AG04449 (cell line): ENCODE data around the gene CBFB.

Experiments
- CTCF ChIA-PET: fragments of 350-600 bp; formaldehyde crosslinking; extraction: SDS; loops from one replicate; lab custom pipeline; 2021; ENCODE audit warnings: antibody characterized with exemption; lab: Yijun Ruan, JAX
- POLR2A ChIA-PET: fragments of 400-600, 350-600 bp; formaldehyde crosslinking; extraction: SDS; loops from one replicate; lab custom pipeline; 2020; ENCODE audit warnings: antibody characterized with exemption, inconsistent platforms; lab: Yijun Ruan, JAX
- DNase-seq: peaks from one replicate; pipeline ENCODE4 v3.0.0-alpha.2; 2010; ENCODE audit warnings: low read depth, low spot score
- H3K4me3 ChIP-seq: 2 replicates; pipeline ENCODE4 v1.5.1; 2011; ENCODE audit warnings: low read depth, mild to moderate bottlenecking, control low read depth, low read length
- TF ChIP-seq, protein P1 (sequence below): IDR thresholded peaks from one replicate; pipeline ENCODE4 v1.5.1; 2011; ENCODE audit warnings: mild to moderate bottlenecking, moderate library complexity, low read length, control low read depth, inconsistent platforms; ENCODE audit not compliant: insufficient read depth; ENCODE audit errors: missing control alignments

The CBFB gene

GRCh38 chr16:67108931-67109406 lies 80.0 kb downstream of the CBFB start:
- ChIA-PET POLR2A (no interaction called here), CTCF (interaction anchor here (1.2 to 1.4 kb wide), 2 partner anchors 21 to 29 kb away, joined by 3 read pairs; no protein-coding TSS in a partner anchor)

DNA sequence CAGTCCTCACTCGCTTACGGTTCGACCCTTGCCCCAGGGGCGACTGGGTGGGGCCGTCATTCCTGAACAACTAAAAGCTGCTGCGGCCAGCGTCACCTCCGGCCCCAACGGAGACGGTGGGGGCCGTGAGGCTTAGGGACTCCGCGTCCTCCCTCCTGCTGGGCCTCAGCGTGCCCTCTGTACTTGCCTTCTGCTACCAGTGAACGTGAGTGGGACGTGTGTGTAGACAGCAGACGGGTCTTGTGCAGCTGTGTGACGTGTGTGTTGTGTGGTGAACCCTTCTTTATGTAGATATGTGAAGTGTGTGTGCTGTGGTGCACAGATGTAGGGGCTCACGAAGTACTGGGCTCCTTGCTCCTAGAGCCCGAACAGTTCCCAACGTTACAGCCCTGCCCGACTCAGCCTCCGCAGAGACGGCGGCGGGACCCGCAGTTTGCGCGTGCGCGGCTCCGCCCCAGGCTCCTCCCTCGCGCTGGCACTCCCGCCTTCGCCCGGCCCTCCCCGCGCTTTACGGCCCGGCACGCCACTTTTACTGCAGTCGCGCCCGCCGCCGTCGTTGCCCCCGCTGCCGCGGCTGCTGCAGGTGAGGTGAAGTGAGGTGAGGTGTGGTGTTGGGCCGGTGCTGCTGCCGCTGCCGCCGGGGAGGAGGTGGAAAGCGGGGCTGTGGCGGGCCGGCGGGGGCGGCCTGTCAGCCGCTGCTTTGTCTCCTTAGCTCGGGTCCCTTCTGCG lies 80.6 kb downstream of the CBFB start, which contains the start of gene PHAF1:
TSS of gene PHAF1 (plus strand) at position 535 of the 729 bp plus-strand sequence. CDS start 235 bp downstream, outside the sequence.
- peak within 1 kb of the TSS; percentile 90 for H3K4me3 ChIP-seq
- no peak for DNase-seq
- ChIA-PET POLR2A (interaction anchor here (1.0 kb wide), 1 partner anchor 8 kb away, joined by 7 read pairs; no protein-coding TSS in a partner anchor), CTCF (interaction anchor here (0.8 to 1.9 kb wide), 4 partner anchors 9 to 96 kb away, joined by 3 to 14 read pairs (median 3); no protein-coding TSS in a partner anchor)
- TF ChIP-seq, protein P1, sequence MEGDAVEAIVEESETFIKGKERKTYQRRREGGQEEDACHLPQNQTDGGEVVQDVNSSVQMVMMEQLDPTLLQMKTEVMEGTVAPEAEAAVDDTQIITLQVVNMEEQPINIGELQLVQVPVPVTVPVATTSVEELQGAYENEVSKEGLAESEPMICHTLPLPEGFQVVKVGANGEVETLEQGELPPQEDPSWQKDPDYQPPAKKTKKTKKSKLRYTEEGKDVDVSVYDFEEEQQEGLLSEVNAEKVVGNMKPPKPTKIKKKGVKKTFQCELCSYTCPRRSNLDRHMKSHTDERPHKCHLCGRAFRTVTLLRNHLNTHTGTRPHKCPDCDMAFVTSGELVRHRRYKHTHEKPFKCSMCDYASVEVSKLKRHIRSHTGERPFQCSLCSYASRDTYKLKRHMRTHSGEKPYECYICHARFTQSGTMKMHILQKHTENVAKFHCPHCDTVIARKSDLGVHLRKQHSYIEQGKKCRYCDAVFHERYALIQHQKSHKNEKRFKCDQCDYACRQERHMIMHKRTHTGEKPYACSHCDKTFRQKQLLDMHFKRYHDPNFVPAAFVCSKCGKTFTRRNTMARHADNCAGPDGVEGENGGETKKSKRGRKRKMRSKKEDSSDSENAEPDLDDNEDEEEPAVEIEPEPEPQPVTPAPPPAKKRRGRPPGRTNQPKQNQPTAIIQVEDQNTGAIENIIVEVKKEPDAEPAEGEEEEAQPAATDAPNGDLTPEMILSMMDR: no peak

More at GRCh38 chr16:67108931-67109406, 80.0 kb downstream of the CBFB start:
- TF ChIP-seq, protein P1: no peak
- peak overlapping the region; percentile 90 for H3K4me3 ChIP-seq
- DNase-seq: no peak

- TF ChIP-seq, protein P1: no peak
- DNase-seq: no peak
- ChIA-PET CTCF (interaction anchor here (0.6 to 3.0 kb wide), 8 partner anchors 9 to 149 kb away, joined by 3 to 12 read pairs (median 4); no protein-coding TSS in a partner anchor), POLR2A (no interaction called here)
- no peak overlapping the region for H3K4me3 ChIP-seq
Measured at GRCh38 chr16:67111951-67112444, 83.0 kb downstream of the CBFB start.

DNA sequence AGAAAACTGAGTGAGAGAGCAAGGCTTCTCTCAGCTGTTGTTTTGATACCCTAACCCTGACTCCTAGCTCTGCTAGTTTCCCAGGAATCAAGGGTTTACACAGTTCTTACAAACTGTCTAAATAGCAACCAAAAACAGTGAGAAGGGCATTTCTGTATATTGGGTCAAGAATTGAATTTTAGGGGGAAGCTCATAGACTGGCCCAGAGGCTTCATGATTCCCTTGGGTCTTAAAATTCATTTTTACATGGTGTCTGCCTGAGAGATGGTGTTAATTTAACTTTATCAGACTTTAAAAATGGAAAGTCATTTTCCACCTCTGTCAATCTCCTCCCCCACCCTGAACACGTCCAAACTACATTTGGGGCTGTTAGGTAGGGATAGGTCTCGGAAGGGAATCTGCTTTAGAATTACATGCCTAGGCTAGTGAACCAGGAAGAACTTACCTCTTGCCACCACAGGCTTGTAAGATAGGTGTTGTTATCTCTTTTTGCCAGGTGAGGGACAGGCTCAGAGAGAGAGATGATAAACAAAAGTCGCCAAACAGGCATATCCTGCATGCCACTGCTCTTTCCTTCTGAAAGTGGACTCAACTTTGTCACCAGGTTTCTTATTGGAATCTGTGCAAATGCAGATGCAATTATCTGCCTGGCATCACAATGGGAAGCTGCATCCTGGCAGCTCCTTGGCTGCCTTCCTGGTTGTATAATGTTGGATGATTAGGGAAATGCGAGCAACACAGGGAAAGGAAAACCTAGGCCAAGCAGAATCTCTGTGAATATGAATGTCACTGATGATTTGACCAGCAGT lies 83.8 kb downstream of the CBFB start:
- H3K4me3 ChIP-seq: no peak overlapping the region
- ChIA-PET CTCF (interaction anchor here (1.6 to 3.0 kb wide), 4 partner anchors 10 to 95 kb away, joined by 4 to 12 read pairs (median 10); no protein-coding TSS in a partner anchor), POLR2A (no interaction called here)
- no peak for DNase-seq
- TF ChIP-seq, protein P1: no peak

- no peak for DNase-seq
- TF ChIP-seq, protein P1: no peak
- H3K4me3 ChIP-seq: no peak overlapping the region
- POLR2A ChIA-PET: no interaction called here
- CTCF ChIA-PET: interaction anchor here (1.1 to 1.6 kb wide), 4 partner anchors 11 to 73 kb away, joined by 3 to 10 read pairs (median 4); no protein-coding TSS in a partner anchor
Measured at GRCh38 chr16:67114793-67115192, 85.8 kb downstream of the CBFB start.
